HUES6 (cell line): Measurements from ENCODE around the gene UCHL5.
"Not testable (repeated sequence)": the region's sequence is repeated elsewhere in the genome, so short reads cannot be mapped to it uniquely, and the experiment has no call there.

Experiments
- H3K27ac ChIP-seq: 2 replicates; pipeline ENCODE4 v1.7.0; 2013; ENCODE audit warnings: low read depth, mild to moderate bottlenecking, low read length, inconsistent platforms
- H3K27me3 ChIP-seq: 2 replicates; pipeline ENCODE4 v1.6.1; 2013; ENCODE audit warnings: low read length; ENCODE audit not compliant: control insufficient read depth, insufficient read depth
- H3K36me3 ChIP-seq: 2 replicates; pipeline ENCODE4 v1.6.1; 2013; ENCODE audit warnings: low read length; ENCODE audit not compliant: control insufficient read depth, insufficient read depth
- H3K4me1 ChIP-seq: 2 replicates; pipeline ENCODE4 v1.6.1; 2013; ENCODE audit warnings: low read length; ENCODE audit not compliant: control insufficient read depth, insufficient read depth
- H3K4me3 ChIP-seq: 2 replicates; pipeline ENCODE4 v1.5.1; 2013; ENCODE audit warnings: low read depth, low read length
- H3K9ac ChIP-seq: one replicate; pipeline ENCODE4 v1.6.1; 2013; ENCODE audit warnings: mild to moderate bottlenecking, low read length
- H3K9me3 ChIP-seq: 2 replicates; pipeline ENCODE4 v1.6.1; 2013; ENCODE audit warnings: low read depth, low read length; ENCODE audit not compliant: control insufficient read depth, insufficient read depth

UCHL5 gene

GRCh38 chr1:193033610-193034009 is 25.6 kb downstream of the UCHL5 start:
- no peaks in the 10 kb centered on the region for H3K27me3 ChIP-seq
- no peaks in the 10 kb centered on the region for H3K9me3 ChIP-seq
- no peak overlapping the region for H3K4me3 ChIP-seq
- peaks cover 9% of the 10 kb centered on the region for H3K36me3 ChIP-seq
- H3K27ac ChIP-seq: no peak overlapping the region
- H3K4me1 ChIP-seq: no peaks in the 10 kb centered on the region
- H3K9ac ChIP-seq: no peak overlapping the region

- H3K36me3 ChIP-seq: peaks cover 10% of the 10 kb centered on the region
- not testable (repeated sequence) for H3K9ac ChIP-seq, H3K27me3 ChIP-seq, H3K4me1 ChIP-seq, H3K4me3 ChIP-seq, H3K27ac ChIP-seq, H3K9me3 ChIP-seq
Measured at GRCh38 chr1:193032643-193033427, 26.3 kb downstream of the UCHL5 start.

DNA sequence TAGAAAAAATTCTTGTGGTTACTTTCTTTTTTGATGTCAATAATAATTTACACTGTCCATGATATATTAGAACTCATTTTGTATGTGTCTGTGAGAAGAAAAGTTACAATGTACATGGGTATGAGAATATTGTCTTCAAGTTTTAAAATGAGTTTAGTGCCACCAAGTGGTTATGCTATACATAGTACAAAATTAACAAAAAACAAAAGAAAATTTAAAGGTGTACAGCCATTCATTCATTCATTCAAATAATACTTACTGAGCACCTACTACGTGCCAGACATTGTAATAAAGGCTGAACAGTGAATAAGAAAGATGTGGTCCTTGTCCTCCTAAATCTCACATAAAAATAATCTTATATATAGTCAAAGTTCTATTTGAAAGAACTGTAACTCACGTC is 27.7 kb downstream of the UCHL5 start:
- no peak overlapping the region for H3K4me3 ChIP-seq
- H3K27me3 ChIP-seq: no peaks in the 10 kb centered on the region
- no peak overlapping the region for H3K9ac ChIP-seq
- H3K27ac ChIP-seq: no peak overlapping the region
- H3K9me3 ChIP-seq: no peaks in the 10 kb centered on the region
- no peaks in the 10 kb centered on the region for H3K4me1 ChIP-seq
- H3K36me3 ChIP-seq: peaks cover 14% of the 10 kb centered on the region

DNA sequence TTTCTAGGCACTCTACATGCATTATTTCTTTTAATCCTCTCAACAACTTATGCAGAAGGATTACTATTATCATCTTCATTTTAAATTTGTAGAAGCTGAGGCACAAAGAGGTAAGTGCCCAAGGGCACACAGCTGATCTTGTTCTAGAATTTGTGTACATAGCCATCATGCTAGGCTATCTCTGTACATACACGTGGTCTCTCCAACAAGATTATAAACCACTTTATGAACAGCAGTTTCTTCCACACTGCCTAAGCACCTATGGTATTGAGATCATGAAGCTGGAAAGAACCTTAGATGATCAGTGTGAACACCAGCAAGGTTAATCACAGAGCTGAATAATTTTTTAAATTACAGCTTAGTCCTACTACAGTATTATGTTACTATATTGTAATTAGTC is 28.9 kb downstream of the UCHL5 start:
- Histone ChIP-seq H3K36me3 (peaks cover 14% of the 10 kb centered on the region), H3K27me3 (no peaks in the 10 kb centered on the region), H3K9me3 (no peaks in the 10 kb centered on the region), H3K4me1 (no peaks in the 10 kb centered on the region), H3K4me3 (no peak overlapping the region), H3K9ac (no peak overlapping the region), H3K27ac (no peak overlapping the region)

DNA sequence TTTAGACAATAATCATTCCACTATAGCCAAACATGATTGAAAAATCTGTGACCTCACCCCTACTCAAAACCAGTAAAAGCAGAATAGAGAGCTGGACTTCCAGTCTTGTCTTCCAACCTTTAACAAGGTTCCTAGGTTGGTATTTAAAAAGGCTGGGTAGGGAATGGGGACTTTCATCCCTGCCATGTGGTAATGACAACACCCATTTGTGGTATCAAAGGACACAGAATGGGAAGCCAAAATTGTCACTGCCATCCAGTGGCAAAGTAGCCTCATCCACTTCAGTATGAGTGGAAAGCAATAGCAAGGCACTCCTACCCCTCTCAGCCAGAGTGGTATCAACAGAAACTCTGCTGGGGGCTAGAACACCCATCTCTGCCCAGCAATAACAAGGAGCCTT is 33.9 kb downstream of the UCHL5 start:
- Histone ChIP-seq H3K27me3 (no peaks in the 10 kb centered on the region), H3K36me3 (peaks cover 18% of the 10 kb centered on the region), H3K4me1 (peaks cover 7% of the 10 kb centered on the region; the same call in 1 of the 2 replicates), H3K9me3 (no peaks in the 10 kb centered on the region), H3K9ac (no peak overlapping the region), H3K4me3 (no peak overlapping the region), H3K27ac (no peak overlapping the region)

DNA sequence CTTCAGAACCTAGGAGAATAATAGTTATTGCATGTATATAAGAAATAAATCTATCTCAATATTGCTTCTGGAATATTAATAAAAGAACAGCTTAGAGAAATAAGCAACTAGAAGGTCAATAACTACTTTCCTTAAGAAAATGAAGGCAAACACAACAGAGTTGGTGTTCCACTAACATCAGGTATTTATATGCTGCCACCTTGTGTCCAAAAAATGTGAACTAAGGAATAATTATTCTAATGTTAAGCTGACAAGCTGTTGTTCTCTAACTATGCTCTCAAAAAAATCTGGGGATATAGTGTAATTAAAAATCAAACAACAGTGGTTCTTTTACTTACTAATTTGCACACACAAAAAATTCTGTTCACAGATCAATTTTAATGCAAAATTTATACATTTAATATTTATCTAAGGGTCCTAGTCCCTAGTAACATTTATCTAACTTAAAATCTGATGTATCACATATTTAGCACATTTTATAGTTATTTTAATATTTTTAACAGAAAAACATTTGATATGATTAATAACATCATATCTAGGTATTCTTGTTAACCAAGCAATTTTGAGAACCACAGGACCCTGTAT is 39.6 kb downstream of the UCHL5 start:
- H3K9ac ChIP-seq: no peak overlapping the region
- no peaks in the 10 kb centered on the region for H3K27me3 ChIP-seq
- peaks cover 7% of the 10 kb centered on the region; the same call in 1 of the 2 replicates for H3K4me1 ChIP-seq
- peaks cover 10% of the 10 kb centered on the region for H3K36me3 ChIP-seq
- H3K4me3 ChIP-seq: no peak overlapping the region
- no peak overlapping the region for H3K27ac ChIP-seq
- H3K9me3 ChIP-seq: no peaks in the 10 kb centered on the region

DNA sequence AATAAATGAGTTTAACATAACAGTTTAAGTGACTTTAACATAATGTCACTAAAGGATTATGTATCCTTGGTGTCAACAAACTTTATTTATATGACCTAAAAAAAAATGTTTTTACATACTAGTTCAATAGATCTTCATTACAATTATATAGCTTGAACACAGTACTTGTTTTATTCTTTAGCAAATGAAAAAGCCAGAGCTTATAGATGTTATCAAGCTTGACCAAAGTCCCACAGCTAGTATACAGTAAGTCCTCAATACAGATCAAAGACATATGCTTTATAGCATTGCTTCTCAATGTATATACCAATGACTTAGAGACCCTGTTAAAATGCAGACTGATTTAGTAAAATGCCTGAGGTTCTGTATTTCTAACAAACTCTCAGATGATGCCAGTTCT is 42.4 kb downstream of the UCHL5 start:
- H3K36me3 ChIP-seq: peaks cover 6% of the 10 kb centered on the region; the same call in 1 of the 2 replicates
- no peak overlapping the region for H3K4me3 ChIP-seq
- H3K9ac ChIP-seq: no peak overlapping the region
- no peak overlapping the region for H3K27ac ChIP-seq
- H3K27me3 ChIP-seq: no peaks in the 10 kb centered on the region
- H3K4me1 ChIP-seq: peaks cover 3% of the 10 kb centered on the region; the same call in 1 of the 2 replicates
- no peaks in the 10 kb centered on the region for H3K9me3 ChIP-seq

DNA sequence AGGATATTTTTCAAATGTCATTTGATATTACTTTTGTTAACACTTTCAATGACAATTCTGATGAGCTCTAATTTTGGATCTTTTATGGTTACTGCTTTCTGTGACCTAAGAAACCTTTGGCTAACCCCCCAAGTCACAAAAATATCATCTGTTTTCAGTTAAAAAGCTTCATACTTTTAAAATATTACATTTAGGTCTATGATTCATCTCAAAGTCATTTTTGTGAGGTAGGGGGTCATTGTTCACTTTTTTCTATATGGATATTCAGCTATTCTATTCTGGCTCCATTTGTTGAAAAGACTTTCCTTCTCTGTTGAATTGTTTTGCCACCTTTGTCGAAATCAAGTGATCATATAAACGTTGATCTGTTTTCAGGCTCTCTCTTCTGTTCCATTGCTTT is 44.8 kb downstream of the UCHL5 start:
- no peak overlapping the region for H3K4me3 ChIP-seq
- no peaks in the 10 kb centered on the region for H3K27me3 ChIP-seq
- no peaks in the 10 kb centered on the region for H3K4me1 ChIP-seq
- no peak overlapping the region for H3K27ac ChIP-seq
- H3K9ac ChIP-seq: no peak overlapping the region
- peaks cover 2% of the 10 kb centered on the region; the same call in 1 of the 2 replicates for H3K36me3 ChIP-seq
- no peaks in the 10 kb centered on the region for H3K9me3 ChIP-seq

GRCh38 chr1:193013707-193014106 is 45.5 kb downstream of the UCHL5 start:
- H3K4me3 ChIP-seq: no peak overlapping the region
- H3K9me3 ChIP-seq: no peaks in the 10 kb centered on the region
- H3K36me3 ChIP-seq: peaks cover 2% of the 10 kb centered on the region; the same call in 1 of the 2 replicates
- H3K27ac ChIP-seq: no peak overlapping the region
- no peak overlapping the region for H3K9ac ChIP-seq
- no peaks in the 10 kb centered on the region for H3K27me3 ChIP-seq
- H3K4me1 ChIP-seq: no peaks in the 10 kb centered on the region

GRCh38 chr1:193013005-193013404 is 46.2 kb downstream of the UCHL5 start:
- Histone ChIP-seq H3K27ac (no peak overlapping the region), H3K4me3 (no peak overlapping the region), H3K9ac (no peak overlapping the region), H3K4me1 (no peaks in the 10 kb centered on the region), H3K9me3 (no peaks in the 10 kb centered on the region), H3K27me3 (no peaks in the 10 kb centered on the region), H3K36me3 (peaks cover 2% of the 10 kb centered on the region; the same call in 1 of the 2 replicates)

DNA sequence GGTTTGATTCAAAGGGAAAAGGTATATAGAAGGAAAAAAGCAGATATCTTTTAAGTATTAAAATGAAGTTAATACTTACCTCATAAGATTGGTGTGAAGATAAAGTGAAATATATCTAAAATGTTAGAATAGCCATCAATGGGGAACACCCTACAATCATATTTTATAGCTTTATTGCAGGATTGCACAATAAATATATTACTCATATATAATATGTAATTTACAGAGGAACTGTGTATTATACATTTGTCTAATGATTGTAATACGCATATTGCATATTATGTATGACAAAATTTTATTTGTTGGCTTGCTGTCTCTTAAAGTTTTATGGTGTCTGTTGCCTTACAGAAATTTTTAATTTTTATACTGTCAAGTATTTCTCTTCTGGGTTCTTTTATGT is 47.8 kb downstream of the UCHL5 start:
- Histone ChIP-seq H3K27ac (no peak overlapping the region), H3K36me3 (peaks cover 2% of the 10 kb centered on the region; the same call in 1 of the 2 replicates), H3K27me3 (no peaks in the 10 kb centered on the region), H3K9me3 (no peaks in the 10 kb centered on the region), H3K4me3 (no peak overlapping the region), H3K4me1 (no peaks in the 10 kb centered on the region), H3K9ac (no peak overlapping the region)
